ENCODE results near the gene AARS2.

AARS2 gene

GRCh38 chr6:44298055-44298803 is 14.9 kb downstream of the AARS2 start:
- peaks cover 32% of the 10 kb centered on the region for H3K36me3 ChIP-seq (ENCODE audit: insufficient read depth, low read length)
- no peak overlapping the region for H3K4me3 ChIP-seq (ENCODE audit: low read depth in 1 of 2, low read length in 2 of 2)
- peaks cover 30% of the 10 kb centered on the region; the same call in 1 of the 2 replicates for H4K20me1 ChIP-seq (ENCODE audit: insufficient read depth, low read length)
- H3K4me2 ChIP-seq (ENCODE audit: insufficient read depth, low read length): no peak overlapping the region
- no peak overlapping the region for H3K9ac ChIP-seq (ENCODE audit: low read depth, low read length)
- no peak overlapping the region for H2AFZ ChIP-seq (ENCODE audit: low read depth, low read length)
- no peaks in the 10 kb centered on the region for H3K4me1 ChIP-seq (ENCODE audit: insufficient read depth, low read length)
- TF ChIP-seq CTCF (IDR thresholded peaks at IDR 0.05; ENCODE audit: borderline replicate concordance, extremely low read depth, low read length, poor library complexity, severe bottlenecking): no peak
- no peak for TF ChIP-seq EZH2 (IDR thresholded peaks at IDR 0.05; ENCODE audit: borderline replicate concordance, low read depth, low read length, severe bottlenecking)
- no peaks in the 10 kb centered on the region for H3K27me3 ChIP-seq (ENCODE audit: insufficient read depth, low read length, poor library complexity)
- H3K27ac ChIP-seq (ENCODE audit: low read length): no peak overlapping the region
- ATAC-seq (ENCODE audit: insufficient read depth, low read depth) (peak; percentile 21; the same call in 1 of the 3 replicates), DNase-seq (no peak)
- no peaks in the 10 kb centered on the region for H3K9me3 ChIP-seq (ENCODE audit: insufficient read depth, low read length, severe bottlenecking)
- H3K79me2 ChIP-seq (ENCODE audit: insufficient read depth, low read length): no peaks in the 10 kb centered on the region

GRCh38 chr6:44297063-44298038 is 15.8 kb downstream of the AARS2 start:
- Histone ChIP-seq H3K36me3 (ENCODE audit: insufficient read depth, low read length) (peaks cover 23% of the 10 kb centered on the region), H3K4me2 (ENCODE audit: insufficient read depth, low read length) (no peak overlapping the region), H3K4me3 (ENCODE audit: low read depth in 1 of 2, low read length in 2 of 2) (no peak overlapping the region), H2AFZ (ENCODE audit: low read depth, low read length) (no peak overlapping the region), H3K9me3 (ENCODE audit: insufficient read depth, low read length, severe bottlenecking) (no peaks in the 10 kb centered on the region), H3K27ac (ENCODE audit: low read length) (no peak overlapping the region), H3K27me3 (ENCODE audit: insufficient read depth, low read length, poor library complexity) (peaks cover 3% of the 10 kb centered on the region), H3K79me2 (ENCODE audit: insufficient read depth, low read length) (no peaks in the 10 kb centered on the region), H4K20me1 (ENCODE audit: insufficient read depth, low read length) (peaks cover 30% of the 10 kb centered on the region; the same call in 1 of the 2 replicates), H3K9ac (ENCODE audit: low read depth, low read length) (no peak overlapping the region), H3K4me1 (ENCODE audit: insufficient read depth, low read length) (no peaks in the 10 kb centered on the region)
- DNase-seq (no peak), ATAC-seq (ENCODE audit: insufficient read depth, low read depth) (peak; percentile 11; the same call in 2 of the 3 replicates)
- TF ChIP-seq EZH2 (IDR thresholded peaks at IDR 0.05; ENCODE audit: borderline replicate concordance, low read depth, low read length, severe bottlenecking): no peak
- TF ChIP-seq CTCF (IDR thresholded peaks at IDR 0.05; ENCODE audit: borderline replicate concordance, extremely low read depth, low read length, poor library complexity, severe bottlenecking): no peak

- DNase-seq: no peak
Observed at GRCh38 chr6:44294832-44295791, 18.0 kb downstream of the AARS2 start.

More at GRCh38 chr6:44294832-44295791, 18.0 kb downstream of the AARS2 start:
- Histone ChIP-seq H2AFZ (ENCODE audit: low read depth, low read length) (no peak overlapping the region), H3K4me3 (ENCODE audit: low read depth in 1 of 2, low read length in 2 of 2) (no peak overlapping the region), H3K36me3 (ENCODE audit: insufficient read depth, low read length) (peaks cover under 1% of the 10 kb centered on the region), H3K4me2 (ENCODE audit: insufficient read depth, low read length) (no peak overlapping the region), H3K9ac (ENCODE audit: low read depth, low read length) (no peak overlapping the region), H3K27ac (ENCODE audit: low read length) (no peak overlapping the region), H3K9me3 (ENCODE audit: insufficient read depth, low read length, severe bottlenecking) (no peaks in the 10 kb centered on the region), H3K4me1 (ENCODE audit: insufficient read depth, low read length) (no peaks in the 10 kb centered on the region), H3K79me2 (ENCODE audit: insufficient read depth, low read length) (no peaks in the 10 kb centered on the region), H4K20me1 (ENCODE audit: insufficient read depth, low read length) (peaks cover 30% of the 10 kb centered on the region; the same call in 1 of the 2 replicates), H3K27me3 (ENCODE audit: insufficient read depth, low read length, poor library complexity) (peaks cover 3% of the 10 kb centered on the region)
- no peak for ATAC-seq (ENCODE audit: insufficient read depth, low read depth)
- TF ChIP-seq CTCF (IDR thresholded peaks at IDR 0.05; ENCODE audit: borderline replicate concordance, extremely low read depth, low read length, poor library complexity, severe bottlenecking): no peak
- no peak for TF ChIP-seq EZH2 (IDR thresholded peaks at IDR 0.05; ENCODE audit: borderline replicate concordance, low read depth, low read length, severe bottlenecking)
